NCI-H146 (cell line): ENCODE results near the gene RNF43.
A peak's percentile ranks its signal among the peaks of the same experiment; 100 is the strongest.

Source experiments
- DNase-seq: peaks from one replicate; lab custom pipeline; 2025; lab: John Stamatoyannopoulos, UW

The RNF43 gene

GRCh38 chr17:58417300-58418092, at the start of gene RNF43:
Gene RNF43, minus strand, starts transcription at chr17:58417534. Its CDS starts 1,957 bp downstream, at chr17:58415577.
- DNase-seq, result peak; percentile 94

- no peak for DNase-seq
Measured at GRCh38 chr17:58455491-58455890, 38.2 kb upstream of the RNF43 start.

- DNase-seq, result no peak
Measured at GRCh38 chr17:58452738-58453137, 35.4 kb upstream of the RNF43 start.

- peak; percentile 71 for DNase-seq
Measured at GRCh38 chr17:58447039-58447975, 30.0 kb upstream of the RNF43 start.

GRCh38 chr17:58446086-58446485, 28.8 kb upstream of the RNF43 start:
- DNase-seq, result no peak

GRCh38 chr17:58436805-58437239, 19.5 kb upstream of the RNF43 start:
- no peak for DNase-seq

- no peak for DNase-seq
Measured at GRCh38 chr17:58436245-58436644, 18.9 kb upstream of the RNF43 start.

GRCh38 chr17:58432806-58433573, 15.7 kb upstream of the RNF43 start:
- no peak for DNase-seq

- DNase-seq, result no peak
Measured at GRCh38 chr17:58427807-58428206, 10.5 kb upstream of the RNF43 start.

GRCh38 chr17:58421711-58422110, 4.4 kb upstream of the RNF43 start:
- no peak for DNase-seq

GRCh38 chr17:58420827-58421226, 3.5 kb upstream of the RNF43 start:
- no peak for DNase-seq

- no peak for DNase-seq
Measured at GRCh38 chr17:58416937-58417299, 416 bp downstream of the RNF43 start.

- DNase-seq, result no peak
Measured at GRCh38 chr17:58416396-58416795, 938 bp downstream of the RNF43 start.

GRCh38 chr17:58415371-58416055, 1.8 kb downstream of the RNF43 start:
- no peak for DNase-seq

- DNase-seq, result no peak
Measured at GRCh38 chr17:58414596-58414997, 2.7 kb downstream of the RNF43 start.

GRCh38 chr17:58413684-58414083, 3.6 kb downstream of the RNF43 start:
- DNase-seq, result no peak

GRCh38 chr17:58412961-58413586, 4.3 kb downstream of the RNF43 start:
- no peak for DNase-seq

GRCh38 chr17:58412064-58412703, 5.2 kb downstream of the RNF43 start:
- no peak for DNase-seq

GRCh38 chr17:58411408-58411894, 5.9 kb downstream of the RNF43 start:
- no peak for DNase-seq

- DNase-seq, result no peak
Measured at GRCh38 chr17:58410714-58411407, 6.5 kb downstream of the RNF43 start.
